HPDE6-E6E7 (cell line): ENCODE results near the gene CCDC50.

Experiments
- DNase-seq: peaks from one replicate; pipeline ENCODE4 v3.0.0; 2011; ENCODE audit warnings: missing footprints; ENCODE audit errors: extremely low spot score

Gene CCDC50

GRCh38 chr3:191316876-191317603 is 12.2 kb upstream of the CCDC50 start:
- DNase-seq = no peak

- no peak for DNase-seq
These were observed 8.9 kb upstream of the CCDC50 start for GRCh38 chr3:191320316-191320715.

DNA sequence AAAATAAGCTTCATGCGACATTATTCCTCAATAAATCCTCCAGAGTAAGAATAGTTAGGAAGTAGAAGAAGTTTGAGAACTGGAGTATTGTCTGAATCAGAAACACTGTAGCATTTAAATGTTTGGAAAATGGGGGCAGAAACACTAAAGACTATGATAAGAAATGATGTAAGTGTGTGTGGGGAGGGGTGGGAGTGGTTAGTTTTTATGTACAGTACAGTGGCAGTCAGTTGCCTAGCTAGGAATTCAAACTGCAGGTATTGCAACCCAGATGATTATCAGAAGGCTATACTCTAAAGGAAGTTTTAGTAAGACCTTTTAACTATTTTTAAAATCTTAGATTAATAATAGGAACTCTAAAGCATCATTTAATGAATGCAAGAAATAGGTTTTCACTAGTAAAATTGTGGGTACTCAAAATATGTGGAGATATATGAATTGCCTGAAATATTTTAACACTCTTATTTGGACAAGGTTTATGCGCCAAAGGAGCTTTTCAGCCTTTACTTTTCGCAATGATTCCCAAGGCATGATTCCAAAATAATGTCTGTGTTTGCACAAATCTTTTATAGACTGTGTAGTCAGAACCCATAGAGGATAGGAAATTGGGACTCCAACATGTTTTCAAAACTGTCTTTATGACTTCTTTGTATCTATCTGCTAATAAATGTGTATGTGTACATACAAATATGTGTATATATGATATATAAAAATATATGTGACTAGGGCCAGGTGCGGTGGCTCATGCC is 8.0 kb upstream of the CCDC50 start:
- no peak for DNase-seq

DNA sequence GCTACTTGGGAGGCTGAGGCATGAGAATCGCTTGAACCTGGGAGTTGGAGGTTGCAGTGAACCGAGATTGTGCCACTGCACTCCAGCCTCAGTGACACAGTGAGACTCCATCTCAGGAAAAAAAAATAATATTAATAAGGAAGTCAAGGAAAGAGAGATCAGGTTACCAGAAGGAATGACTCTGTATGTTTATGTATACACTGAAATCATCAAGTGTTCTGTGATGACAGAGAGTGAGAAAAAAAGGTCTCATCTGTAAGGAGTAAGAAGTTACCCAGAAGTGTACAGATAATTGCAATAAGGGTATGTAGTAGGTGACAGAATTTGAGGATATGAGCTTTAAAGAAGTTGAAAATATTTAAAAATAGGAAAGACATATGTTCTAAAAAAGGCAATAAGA is 4.3 kb upstream of the CCDC50 start:
- no peak for DNase-seq

- no peak for DNase-seq
These were observed 1.7 kb upstream of the CCDC50 start for GRCh38 chr3:191327526-191327925.

DNA sequence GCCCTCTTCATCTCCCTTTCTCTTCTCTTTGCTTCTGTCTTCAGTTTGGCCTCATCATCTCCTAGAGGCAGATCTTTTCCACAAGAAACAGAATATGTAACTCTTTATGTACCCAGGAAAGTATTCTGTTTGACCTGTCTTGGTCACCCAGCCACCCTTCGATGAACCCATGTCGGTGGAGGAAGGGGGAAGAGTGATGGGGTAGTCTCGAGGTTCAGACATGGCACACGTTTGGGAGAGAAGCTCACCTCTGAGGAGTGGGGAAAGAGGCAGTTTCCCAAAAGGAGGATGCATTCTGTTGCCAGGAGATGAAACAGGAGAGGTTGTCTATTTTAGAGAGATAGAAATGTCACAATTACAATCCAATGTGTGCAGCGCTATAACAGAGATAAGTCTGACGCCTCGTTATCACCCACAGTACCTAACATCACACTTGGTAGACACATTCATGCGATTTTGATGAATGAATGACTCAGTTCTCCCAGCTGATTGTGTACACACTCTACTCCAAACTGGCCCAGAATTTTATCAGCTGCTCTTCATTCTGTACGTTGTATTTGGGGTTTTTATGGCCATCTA is 722 bp upstream of the CCDC50 start:
- no peak for DNase-seq

- peak; percentile 25 for DNase-seq
These were observed 698 bp downstream of the CCDC50 start, which contains the start of gene UTS2B for GRCh38 chr3:191329654-191330529. Gene UTS2B (minus strand): TSS chr3:191330526. CDS start chr3:191282189, 48,337 bp downstream.

DNA sequence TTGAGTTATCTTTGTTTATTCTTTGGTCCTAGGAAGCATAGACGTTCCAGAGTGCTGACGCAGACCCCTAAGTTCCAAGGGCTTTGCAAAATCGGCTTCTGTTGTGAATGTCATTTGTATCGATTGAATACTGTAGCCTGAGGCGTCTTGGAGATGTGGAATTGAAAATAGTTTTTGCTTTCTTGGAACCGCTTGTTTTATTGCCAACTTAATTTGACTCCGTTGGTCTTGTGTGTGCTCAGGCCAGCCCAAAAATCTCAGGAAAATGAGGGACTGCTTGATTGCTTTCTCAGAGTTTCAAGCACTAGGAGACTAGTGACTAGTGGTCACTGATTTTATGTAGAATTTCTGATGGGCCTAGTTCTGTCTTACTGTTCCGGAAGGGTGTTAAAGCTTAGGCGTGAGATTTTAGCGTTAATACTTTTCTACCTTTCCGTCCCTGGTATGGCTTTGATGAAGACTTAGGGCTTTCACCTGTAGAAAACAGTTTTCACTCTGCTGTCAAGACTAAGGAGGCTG is 1.4 kb downstream of the CCDC50 start:
- no peak for DNase-seq

- no peak for DNase-seq
These were observed 2.2 kb downstream of the CCDC50 start for GRCh38 chr3:191331388-191331787.

- DNase-seq = no peak
These were observed 4.2 kb downstream of the CCDC50 start for GRCh38 chr3:191333298-191333880.

DNA sequence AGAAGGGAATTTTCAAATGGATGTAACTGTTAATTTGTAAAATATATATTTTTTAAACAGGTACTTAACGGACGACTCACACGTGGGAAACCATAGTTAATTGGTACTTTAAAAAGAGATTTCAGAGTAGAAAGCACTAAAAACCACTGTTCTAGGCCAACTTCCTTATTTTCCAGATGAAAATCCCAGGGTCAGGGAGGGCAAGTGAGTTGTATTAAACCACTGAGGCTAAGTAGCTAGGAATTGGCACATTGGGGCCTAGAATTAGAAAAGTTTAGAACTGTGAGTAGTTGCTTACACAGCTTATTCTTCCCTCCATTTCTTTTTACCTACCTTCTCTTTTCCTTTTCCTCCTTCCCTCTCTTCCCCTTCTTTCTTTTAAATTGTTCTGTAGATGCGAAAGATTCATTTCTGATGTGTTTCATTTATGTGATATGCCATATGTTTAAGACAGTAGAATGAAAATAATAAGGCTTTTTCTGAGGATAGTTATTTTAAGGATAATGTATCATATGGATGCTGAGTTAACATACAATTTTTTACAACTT is 5.2 kb downstream of the CCDC50 start:
- DNase-seq = no peak

- no peak for DNase-seq
These were observed 7.6 kb downstream of the CCDC50 start for GRCh38 chr3:191336833-191337232.

DNA sequence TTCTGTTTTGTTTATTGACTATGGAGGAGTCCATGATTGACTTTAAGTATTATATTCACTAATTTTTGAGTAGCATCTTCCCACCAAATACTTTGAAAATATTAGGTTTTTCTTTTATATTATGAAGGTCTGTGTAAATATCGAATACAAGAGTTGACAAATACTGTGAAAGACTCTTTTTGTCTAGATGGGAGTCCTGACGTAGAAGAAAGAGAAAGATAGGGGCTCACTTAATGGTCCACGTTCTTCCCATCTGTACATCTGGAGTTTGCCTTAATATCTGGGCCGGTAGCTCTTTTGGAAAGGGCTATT is 8.9 kb downstream of the CCDC50 start:
- DNase-seq = no peak

- no peak for DNase-seq
These were observed 10.2 kb downstream of the CCDC50 start for GRCh38 chr3:191339316-191339917.

DNA sequence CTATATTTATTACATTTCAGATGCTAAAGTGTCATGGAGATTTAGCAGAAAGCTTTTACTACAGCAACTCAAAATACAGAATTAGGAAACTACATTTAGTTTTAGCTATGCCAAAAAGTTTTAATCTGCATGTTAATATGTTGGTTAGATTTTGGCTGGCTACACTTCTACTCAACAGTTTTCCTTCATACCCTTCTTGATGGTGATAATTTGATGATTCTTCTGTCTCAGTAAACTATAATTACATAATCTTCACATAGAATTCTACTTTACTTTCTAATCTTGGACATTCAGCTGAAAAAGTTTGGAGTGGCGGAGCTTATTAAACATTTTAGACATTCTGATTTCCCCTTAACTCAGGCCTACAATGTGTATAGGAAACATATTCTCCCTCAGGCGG is 11.2 kb downstream of the CCDC50 start:
- DNase-seq = no peak

GRCh38 chr3:191340966-191341365 is 11.8 kb downstream of the CCDC50 start:
- DNase-seq = no peak

DNA sequence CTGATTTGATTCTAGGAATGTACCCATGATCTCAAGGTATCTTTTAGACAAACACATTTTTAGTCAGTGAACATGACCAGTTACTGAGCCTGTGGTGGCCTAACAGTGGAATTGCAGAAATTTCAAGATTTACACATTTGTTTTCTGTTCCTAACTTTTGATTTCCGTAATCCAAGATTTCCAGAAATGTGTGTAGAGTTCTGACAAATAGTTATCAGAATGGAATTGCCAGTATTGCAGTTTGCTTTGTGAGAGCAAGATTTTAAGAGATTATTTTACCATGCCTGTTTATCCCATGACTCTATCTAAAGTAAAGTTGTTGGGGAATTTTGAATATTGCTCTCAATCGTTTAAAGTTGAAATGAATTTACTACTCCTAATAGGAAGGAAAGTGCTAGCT is 12.8 kb downstream of the CCDC50 start:
- no peak for DNase-seq

GRCh38 chr3:191342411-191342810 is 13.2 kb downstream of the CCDC50 start:
- DNase-seq = no peak

DNA sequence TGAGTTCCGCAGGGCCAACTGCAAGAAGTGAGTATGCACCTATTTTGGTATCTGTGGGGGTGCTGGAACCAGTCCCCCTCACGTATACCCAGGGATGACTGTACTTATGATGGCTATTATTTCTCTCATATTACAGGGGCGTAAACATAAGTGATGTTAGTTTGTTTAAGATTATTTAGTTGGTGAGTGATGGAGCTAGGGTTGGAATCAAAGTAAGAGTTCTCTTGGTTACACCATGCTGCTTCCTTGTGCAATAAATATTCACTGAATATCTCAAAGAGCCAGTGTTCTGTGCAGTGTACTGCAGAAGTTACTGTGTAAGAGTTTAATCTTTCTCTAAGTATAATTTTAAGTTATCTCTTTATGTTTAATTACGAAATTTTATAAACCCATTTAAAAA is 13.9 kb downstream of the CCDC50 start:
- DNase-seq = no peak

DNA sequence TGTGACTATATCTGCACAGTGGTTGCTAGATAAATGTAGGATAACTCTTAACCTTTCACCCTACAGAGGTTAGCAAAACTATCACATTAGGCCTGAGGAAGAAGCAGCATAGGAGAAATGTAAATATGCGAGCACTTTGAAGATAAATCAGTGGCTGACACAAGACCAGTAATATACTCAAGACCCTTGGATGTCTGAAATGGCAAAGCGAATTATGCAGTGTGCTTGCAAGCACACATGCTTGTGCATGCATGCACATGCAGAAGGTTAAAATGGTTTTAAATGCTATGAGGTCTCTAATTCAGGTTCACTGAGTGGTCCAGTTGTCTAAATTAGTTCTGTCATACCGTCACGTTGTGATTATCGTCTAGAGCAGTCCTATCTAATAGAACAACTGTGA is 14.7 kb downstream of the CCDC50 start:
- DNase-seq = no peak

- DNase-seq = no peak
These were observed 16.1 kb downstream of the CCDC50 start for GRCh38 chr3:191345334-191345733.
